T-cell (primary cell): ENCODE results near the gene ELAVL4. TPM values are rescaled to one million over a fixed set of nuclear protein-coding genes. Genes with fewer than 3 reads are reported as not detected.
"Not testable (repeated sequence)": the region's sequence is repeated elsewhere in the genome, so short reads cannot be mapped to it uniquely, and the experiment has no call there.

Experiments
- ATAC-seq, 4 experiments: fragments of 200-7000 bp in 3 of 4; fragments of 150-1000 bp in 1 of 4; cut with Tn5 transposase; replicated peaks in 1 of 4; 1 replicate in 3 of 4; 2 replicates in 1 of 4; pipeline ENCODE4 v1.10.0; 2021; ENCODE audit warnings: moderate library complexity in 3 of 4, mild to moderate bottlenecking in 2 of 4, moderate number of reproducible peaks in 1 of 4
- CTCF ChIA-PET, 2 donors: fragments of 300-600 bp; sonication (Branson Sonifier 250); formaldehyde crosslinking; loops; one replicate each; lab custom pipeline; 2022; ENCODE audit warnings: antibody characterized with exemption in 2 of 2; lab: Charles Lee
- POLR2A ChIA-PET, 2 donors: fragments of 300-600 bp; sonication (Branson Sonifier 250); formaldehyde crosslinking; loops; one replicate each; lab custom pipeline; 2022; ENCODE audit warnings: antibody characterized with exemption in 2 of 2; lab: Charles Lee
- DNase-seq, 35 experiments: peaks; one replicate each; pipeline versions ENCODE4 v3.0.0 to v3.0.0-alpha.2; 2013 to 2023
- H3K27ac ChIP-seq: one replicate; pipeline ENCODE4 v1.5.1; 2013; ENCODE audit warnings: low read length
- H3K27me3 ChIP-seq, 2 experiments: replicated peaks in 1 of 2; 1 replicate in 1 of 2; 2 replicates in 1 of 2; pipeline versions ENCODE4 v1.6.1 to v1.7.0; 2013; ENCODE audit warnings: low read length in 1 of 2, mixed read lengths in 1 of 2; ENCODE audit not compliant: control insufficient read depth in 2 of 2, insufficient read depth in 2 of 2; ENCODE audit errors: extremely low read depth in 1 of 2
- H3K36me3 ChIP-seq, 2 donors: 1 replicate in 1 of 2; 2 replicates in 1 of 2; pipeline versions ENCODE4 v1.6.1 to v1.7.0; 2013; ENCODE audit warnings: low read length in 1 of 2; ENCODE audit not compliant: control insufficient read depth in 2 of 2, insufficient read depth in 1 of 2; ENCODE audit errors: extremely low read depth in 1 of 2
- H3K4me1 ChIP-seq, 2 experiments: 1 replicate in 1 of 2; 2 replicates in 1 of 2; pipeline versions ENCODE4 v1.6.1 to v1.7.0; 2013; ENCODE audit warnings: low read length in 2 of 2, mixed read lengths in 1 of 2; ENCODE audit not compliant: insufficient read depth in 2 of 2, control insufficient read depth in 1 of 2; ENCODE audit errors: extremely low read depth in 1 of 2
- H3K4me3 ChIP-seq, 2 donors: 1 replicate in 1 of 2; 2 replicates in 1 of 2; pipeline versions ENCODE4 v1.5.1 to v1.7.0; 2013; ENCODE audit warnings: mild to moderate bottlenecking in 2 of 2, low read length in 1 of 2, moderate library complexity in 1 of 2; ENCODE audit not compliant: control insufficient read depth in 1 of 2; ENCODE audit errors: extremely low read depth in 1 of 2
- H3K9me3 ChIP-seq: 2 replicates; pipeline ENCODE4 v1.7.0; 2013
- H3K27ac Mint-ChIP-seq, 2 donors: one replicate each; pipeline ENCODE4 v1.8.0; 2020 to 2021; ENCODE audit warnings: mild to moderate bottlenecking in 2 of 2, mixed read lengths in 2 of 2
- H3K27me3 Mint-ChIP-seq, 2 donors: one replicate each; pipeline ENCODE4 v1.8.0; 2021 to 2022; ENCODE audit warnings: mixed read lengths in 2 of 2
- H3K36me3 Mint-ChIP-seq: one replicate; pipeline ENCODE4 v1.8.0; 2021; ENCODE audit warnings: mixed read lengths
- H3K4me1 Mint-ChIP-seq, 3 donors: one replicate each; pipeline ENCODE4 v1.8.0; 2020 to 2022; ENCODE audit warnings: mixed read lengths in 3 of 3, mild to moderate bottlenecking in 1 of 3
- H3K4me3 Mint-ChIP-seq, 3 donors: one replicate each; pipeline ENCODE4 v1.8.0; 2020 to 2022; ENCODE audit warnings: mild to moderate bottlenecking in 3 of 3, mixed read lengths in 3 of 3, moderate library complexity in 3 of 3
- H3K9me3 Mint-ChIP-seq, 3 donors: one replicate each; pipeline ENCODE4 v1.8.0; 2020 to 2022; ENCODE audit warnings: mixed read lengths in 3 of 3
- WGBS: methylation state at CpG from one replicate; pipeline ENCODE4 v1.1.5; 2013; ENCODE audit warnings: missing lambda C conversion rate; ENCODE audit not compliant: insufficient coverage; 5-methylcytosine and 5-hydroxymethylcytosine counted together
- total RNA-seq, 35 experiments: library from RNA in 6 of 35; stranded (reverse) in 6 of 35; fragments of 120-200 nt in 1 of 35; gene quantifications; one replicate each; pipeline versions ENCODE4 v1.2.1 to v1.2.4 and lab custom pipeline; 2013 to 2026

The ELAVL4 gene
- total RNA-seq, 5 donors from 2014 or later (not counting 1 experiment from before 2014, with no cell fraction given) = not detected

DNA sequence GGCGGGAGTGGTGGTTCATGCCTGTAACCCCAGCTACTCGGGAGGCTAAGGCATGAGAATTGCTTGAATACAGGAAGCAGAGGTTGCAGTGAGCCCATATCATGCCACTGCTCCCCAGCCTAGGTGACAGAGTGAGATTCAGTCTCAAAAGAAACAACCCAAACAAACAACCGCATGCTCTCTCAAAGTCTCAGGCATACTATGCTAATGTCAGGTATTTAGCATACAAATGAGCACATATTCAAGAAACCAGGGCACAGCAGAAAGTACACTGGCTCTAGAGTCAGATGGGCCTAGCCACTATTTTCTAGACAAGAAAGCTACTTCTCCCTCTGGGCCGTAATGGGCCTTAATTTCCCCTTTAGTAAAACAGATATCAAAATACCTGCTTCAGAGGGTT is 55.0 kb downstream of the ELAVL4 start:
- Mint-ChIP-seq H3K9me3 (no peaks in the 10 kb centered on the region), H3K27ac (no peak overlapping the region), H3K4me3 (no peak overlapping the region), H3K36me3 (no peaks in the 10 kb centered on the region), H3K4me1 (no peaks in the 10 kb centered on the region), H3K27me3 (peaks cover 2 to 7% of the 10 kb centered on the region in 2 donors)
- Histone ChIP-seq H3K27me3 (peaks cover 0 to 2% of the 10 kb centered on the region in 2 experiments), H3K4me3 (no peak overlapping the region), H3K27ac (no peak overlapping the region), H3K9me3 (no peaks in the 10 kb centered on the region), H3K4me1 (no peaks in the 10 kb centered on the region), H3K36me3 (no peaks in the 10 kb centered on the region)
- POLR2A ChIA-PET = no interaction called here
- CTCF ChIA-PET = no interaction called here
- WGBS = 86% methylated on average over 1 of the region's 4 CpGs
- ATAC-seq = no peak
- no peak for DNase-seq

DNA sequence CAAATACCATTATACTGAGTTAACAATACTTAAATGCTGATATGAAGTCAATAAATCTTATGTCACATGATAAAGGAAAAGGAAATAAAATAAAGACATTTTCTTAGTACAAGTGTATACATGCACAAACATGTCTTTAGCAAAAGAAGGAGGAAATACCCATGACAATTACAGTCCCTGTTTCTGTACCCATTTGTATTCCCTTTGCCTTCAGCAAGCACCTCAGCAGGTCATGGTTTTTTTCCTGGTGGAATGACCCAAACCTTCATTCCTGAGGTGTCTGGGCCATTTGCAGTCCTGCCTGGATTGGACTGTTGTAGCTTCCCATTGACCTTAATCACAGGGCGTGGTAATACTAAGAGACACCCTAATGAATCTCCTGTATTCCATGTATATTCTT is 57.6 kb downstream of the ELAVL4 start:
- POLR2A ChIA-PET, CTCF ChIA-PET, H3K4me1 ChIP-seq, ATAC-seq, H3K4me3 ChIP-seq, DNase-seq, H3K9me3 Mint-ChIP-seq, H3K36me3 Mint-ChIP-seq, H3K27me3 Mint-ChIP-seq, H3K36me3 ChIP-seq, H3K4me3 Mint-ChIP-seq, H3K27me3 ChIP-seq, H3K27ac ChIP-seq, H3K27ac Mint-ChIP-seq, H3K4me1 Mint-ChIP-seq, H3K9me3 ChIP-seq: not testable (repeated sequence)
- no CpG with 5 or more reads among the region's 1 CpG for WGBS

DNA sequence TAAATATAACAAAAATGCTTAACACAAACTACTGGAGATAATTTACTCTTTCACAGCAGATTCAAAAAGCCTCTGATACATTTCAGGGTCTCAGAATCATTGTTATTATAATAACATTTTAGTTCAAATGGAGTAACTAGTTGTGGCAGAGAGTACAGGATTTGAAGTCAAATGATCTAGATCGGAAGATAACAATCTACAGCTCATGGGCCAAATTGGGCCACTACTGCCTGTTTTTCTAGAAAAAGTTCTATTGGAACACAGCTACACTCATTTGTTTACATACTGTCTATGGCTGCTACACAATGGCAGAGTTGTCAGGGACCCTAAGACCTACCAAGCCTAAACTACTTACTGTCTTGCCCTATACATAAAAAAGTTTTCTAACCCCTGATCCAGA is 63.6 kb downstream of the ELAVL4 start:
- peaks cover 4 to 12% of the 10 kb centered on the region in 2 donors for H3K27me3 Mint-ChIP-seq

DNA sequence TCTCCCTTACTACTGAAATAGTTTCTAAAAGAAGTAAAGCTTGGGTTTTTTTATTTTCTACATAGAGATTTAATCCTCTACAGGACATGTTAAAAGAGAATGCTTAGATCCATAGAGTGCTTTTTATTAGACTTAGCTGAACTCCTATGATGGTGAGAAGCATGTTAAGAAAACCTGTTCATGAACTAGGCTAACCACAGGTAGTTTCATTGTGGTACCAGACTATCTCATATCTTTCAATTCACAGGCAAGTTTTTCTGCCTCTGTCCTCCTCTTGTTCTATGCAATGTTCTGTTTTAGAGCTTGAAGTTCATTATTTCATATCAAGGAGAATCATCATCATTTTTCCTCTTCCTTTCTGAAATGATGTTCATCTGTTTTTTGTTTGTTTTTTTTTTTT is 65.4 kb downstream of the ELAVL4 start:
- Mint-ChIP-seq H3K9me3 (no peaks in the 10 kb centered on the region), H3K27ac (no peak overlapping the region), H3K36me3 (no peaks in the 10 kb centered on the region), H3K4me1 (no peaks in the 10 kb centered on the region), H3K4me3 (no peak overlapping the region), H3K27me3 (peaks cover 0 to 13% of the 10 kb centered on the region in 2 donors)
- ChIA-PET POLR2A (interaction anchor here in 1 of 2 donors (0.7 kb wide), 1 partner anchor 230 kb away, joined by 11 read pairs; no protein-coding TSS in a partner anchor), CTCF (interaction anchor here in 1 of 2 donors (0.6 kb wide), 1 partner anchor 52 kb away, joined by 3 read pairs; no protein-coding TSS in a partner anchor)
- H3K9me3 ChIP-seq = no peaks in the 10 kb centered on the region
- no peak overlapping the region for H3K27ac ChIP-seq
- DNase-seq (no peak), ATAC-seq (no peak)
- H3K36me3 ChIP-seq = no peaks in the 10 kb centered on the region
- H3K4me3 ChIP-seq = no peak overlapping the region
- no peaks in the 10 kb centered on the region for H3K4me1 ChIP-seq
- H3K27me3 ChIP-seq = no peaks in the 10 kb centered on the region

More for the DNA sequence above, 63.6 kb downstream of the ELAVL4 start:
- Histone ChIP-seq H3K4me3 (no peak overlapping the region), H3K27ac (no peak overlapping the region), H3K27me3 (no peaks in the 10 kb centered on the region), H3K9me3 (no peaks in the 10 kb centered on the region), H3K36me3 (no peaks in the 10 kb centered on the region), H3K4me1 (no peaks in the 10 kb centered on the region)
- Mint-ChIP-seq H3K4me3 (no peak overlapping the region), H3K4me1 (no peaks in the 10 kb centered on the region), H3K27ac (no peak overlapping the region), H3K36me3 (no peaks in the 10 kb centered on the region), H3K9me3 (no peaks in the 10 kb centered on the region)
- WGBS = 83% methylated on average over 1 of the region's 1 CpG
- peak in 1 of 4 experiments; percentile 31 for ATAC-seq
- DNase-seq = no peak
- ChIA-PET POLR2A (no interaction called here), CTCF (no interaction called here)

GRCh38 chr1:50175719-50176639 is 67.3 kb downstream of the ELAVL4 start:
- Histone ChIP-seq H3K9me3 (no peaks in the 10 kb centered on the region), H3K27me3 (no peaks in the 10 kb centered on the region), H3K4me3 (no peak overlapping the region), H3K27ac (no peak overlapping the region), H3K4me1 (no peaks in the 10 kb centered on the region), H3K36me3 (no peaks in the 10 kb centered on the region)
- no peaks in the 10 kb centered on the region for H3K9me3 Mint-ChIP-seq
- ChIA-PET CTCF (interaction anchor here in 1 of 2 donors (0.7 kb wide), 1 partner anchor 8 kb away, joined by 3 read pairs; no protein-coding TSS in a partner anchor), POLR2A (no interaction called here)
- H3K27me3 Mint-ChIP-seq = peaks cover 0 to 13% of the 10 kb centered on the region in 2 donors
- ATAC-seq = no peak
- H3K27ac Mint-ChIP-seq = no peak overlapping the region
- H3K4me3 Mint-ChIP-seq = no peak overlapping the region
- 79% methylated on average over 3 of the region's 7 CpGs for WGBS
- no peak for DNase-seq
- H3K4me1 Mint-ChIP-seq = no peaks in the 10 kb centered on the region
- H3K36me3 Mint-ChIP-seq = no peaks in the 10 kb centered on the region

DNA sequence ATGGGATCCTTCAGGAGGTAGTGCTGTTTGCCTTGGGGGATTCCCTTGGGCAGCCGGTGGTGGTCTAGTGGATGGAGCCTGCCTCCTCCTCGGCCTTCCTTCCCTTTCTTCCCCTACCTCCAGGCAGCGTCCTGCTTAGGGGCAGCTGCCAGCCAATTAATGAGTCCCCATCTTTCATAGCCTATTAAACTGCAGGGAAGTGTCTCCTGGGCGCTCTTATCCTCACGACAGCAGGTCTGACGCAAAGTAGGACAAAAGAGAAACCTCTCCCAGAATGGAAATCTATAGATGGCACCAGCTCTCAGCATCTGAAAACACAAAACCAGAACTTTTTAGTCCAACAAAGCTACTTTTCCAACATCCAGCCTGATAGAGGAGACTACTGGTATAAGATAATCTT is 69.3 kb downstream of the ELAVL4 start:
- H3K36me3 ChIP-seq = no peaks in the 10 kb centered on the region
- no peaks in the 10 kb centered on the region for H3K9me3 ChIP-seq
- DNase-seq (no peak), ATAC-seq (no peak)
- Mint-ChIP-seq H3K36me3 (no peaks in the 10 kb centered on the region), H3K27ac (no peak overlapping the region), H3K9me3 (no peaks in the 10 kb centered on the region), H3K4me3 (no peak overlapping the region), H3K27me3 (peaks cover 6 to 13% of the 10 kb centered on the region in 2 donors), H3K4me1 (no peaks in the 10 kb centered on the region)
- no peak overlapping the region for H3K27ac ChIP-seq
- H3K4me1 ChIP-seq = no peaks in the 10 kb centered on the region
- H3K27me3 ChIP-seq = no peaks in the 10 kb centered on the region
- H3K4me3 ChIP-seq = no peak overlapping the region
- WGBS = 56% methylated on average over 2 of the region's 6 CpGs
- ChIA-PET POLR2A (no interaction called here), CTCF (no interaction called here)
